ACHN (cell line): ENCODE results near the gene GAL3ST2.
"Not testable (repeated sequence)": the region's sequence is repeated elsewhere in the genome, so short reads cannot be mapped to it uniquely, and the experiment has no call there.

Source experiments
- DNase-seq: peaks from one replicate; pipeline ENCODE4 v3.0.0-alpha.2; 2015
- in situ Hi-C: cut with HindIII; loops from 2 replicates; pipeline ENCODE4 v1.10.0; 2017; ENCODE audit warnings: low sequenced_read_pairs, low pct_ligation_motif_present, low pct_unique_long_range_greater_than_20kb

The GAL3ST2 gene

GRCh38 chr2:241812730-241813643 is 36.4 kb downstream of the GAL3ST2 start:
- in situ Hi-C loops, result no loop called here
- no peak for DNase-seq

DNA sequence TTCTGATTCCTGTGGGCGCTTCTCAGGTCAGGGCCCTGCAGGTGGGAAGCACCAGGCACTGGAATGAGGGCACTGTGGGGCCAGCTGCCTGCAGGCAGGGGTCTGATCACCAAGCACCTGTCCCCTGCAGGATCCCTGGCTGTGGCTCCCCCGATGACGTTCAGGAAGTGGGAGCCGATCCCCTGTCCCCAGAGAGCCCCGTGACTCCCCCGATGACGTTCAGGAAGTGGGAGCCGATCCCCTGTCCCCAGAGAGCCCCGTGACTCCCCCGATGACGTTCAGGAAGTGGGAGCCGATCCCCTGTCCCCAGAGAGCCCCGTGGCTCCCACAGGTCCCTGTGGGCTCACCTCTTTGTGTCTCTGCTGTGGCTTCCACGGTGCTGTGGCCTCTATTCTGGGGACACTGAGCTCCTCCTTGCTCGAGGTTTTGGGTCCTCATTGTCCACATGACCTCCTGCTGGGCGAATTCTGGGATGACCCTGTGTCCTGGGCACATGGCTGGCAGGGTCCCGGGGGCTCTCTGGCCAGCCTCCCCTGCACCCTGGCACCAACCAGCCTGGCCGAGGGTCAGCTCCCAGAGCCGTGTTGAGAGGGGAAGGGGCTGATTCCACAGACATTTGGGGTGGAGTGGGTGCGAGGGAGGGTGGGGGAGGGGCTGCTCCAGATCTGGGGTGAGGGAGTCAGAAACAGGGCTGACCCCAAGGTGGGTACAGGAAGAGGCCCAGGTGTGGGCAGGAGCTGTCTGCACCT is 37.2 kb downstream of the GAL3ST2 start:
- DNase-seq, result no peak

DNA sequence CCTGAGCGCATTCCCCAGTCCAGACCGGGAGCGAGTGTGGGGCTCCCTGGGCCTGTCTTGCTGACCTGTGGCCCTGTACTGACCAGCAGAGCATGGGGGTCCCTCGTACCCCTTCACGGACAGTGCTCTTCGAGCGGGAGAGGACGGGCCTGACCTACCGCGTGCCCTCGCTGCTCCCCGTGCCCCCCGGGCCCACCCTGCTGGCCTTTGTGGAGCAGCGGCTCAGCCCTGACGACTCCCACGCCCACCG is 37.7 kb downstream of the GAL3ST2 start:
- no peak for DNase-seq
- in situ Hi-C loops, result no loop called here

More for the DNA sequence above, 37.2 kb downstream of the GAL3ST2 start:
- in situ Hi-C loops, result no loop called here

DNA sequence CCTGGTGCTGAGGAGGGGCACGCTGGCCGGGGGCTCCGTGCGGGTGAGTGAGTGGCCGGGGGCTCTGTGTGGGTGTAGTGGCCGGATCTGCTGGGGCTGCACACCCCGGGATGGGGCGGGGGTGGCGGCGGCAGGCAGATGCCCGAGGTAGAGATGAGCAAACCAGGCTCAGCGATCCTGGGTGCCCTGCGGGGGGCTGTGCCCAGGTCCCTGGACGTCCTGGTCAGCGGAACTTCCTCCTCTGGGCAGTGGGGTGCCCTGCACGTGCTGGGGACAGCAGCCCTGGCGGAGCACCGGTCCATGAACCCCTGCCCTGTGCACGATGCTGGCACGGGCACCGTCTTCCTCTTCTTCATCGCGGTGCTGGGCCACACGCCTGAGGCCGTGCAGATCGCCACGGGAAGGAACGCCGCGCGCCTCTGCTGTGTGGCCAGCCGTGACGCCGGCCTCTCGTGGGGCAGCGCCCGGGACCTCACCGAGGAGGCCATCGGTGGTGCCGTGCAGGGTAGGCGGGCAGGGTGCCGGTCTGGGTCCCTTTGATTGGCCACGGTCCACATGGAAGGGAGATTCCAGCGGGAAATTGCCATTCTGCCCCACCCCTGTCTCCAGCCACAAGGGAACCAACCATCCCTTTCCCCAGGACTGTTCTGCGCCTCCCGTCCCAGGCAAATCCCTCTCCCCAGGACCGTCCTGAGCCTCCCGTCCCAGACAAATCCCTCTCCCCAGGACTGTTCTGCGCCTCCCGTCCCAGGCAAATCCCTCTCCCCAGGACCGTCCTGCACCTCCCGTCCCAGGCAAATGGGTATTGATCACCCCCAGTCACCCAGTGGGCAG is 38.2 kb downstream of the GAL3ST2 start:
- in situ Hi-C loops, result no loop called here

DNA sequence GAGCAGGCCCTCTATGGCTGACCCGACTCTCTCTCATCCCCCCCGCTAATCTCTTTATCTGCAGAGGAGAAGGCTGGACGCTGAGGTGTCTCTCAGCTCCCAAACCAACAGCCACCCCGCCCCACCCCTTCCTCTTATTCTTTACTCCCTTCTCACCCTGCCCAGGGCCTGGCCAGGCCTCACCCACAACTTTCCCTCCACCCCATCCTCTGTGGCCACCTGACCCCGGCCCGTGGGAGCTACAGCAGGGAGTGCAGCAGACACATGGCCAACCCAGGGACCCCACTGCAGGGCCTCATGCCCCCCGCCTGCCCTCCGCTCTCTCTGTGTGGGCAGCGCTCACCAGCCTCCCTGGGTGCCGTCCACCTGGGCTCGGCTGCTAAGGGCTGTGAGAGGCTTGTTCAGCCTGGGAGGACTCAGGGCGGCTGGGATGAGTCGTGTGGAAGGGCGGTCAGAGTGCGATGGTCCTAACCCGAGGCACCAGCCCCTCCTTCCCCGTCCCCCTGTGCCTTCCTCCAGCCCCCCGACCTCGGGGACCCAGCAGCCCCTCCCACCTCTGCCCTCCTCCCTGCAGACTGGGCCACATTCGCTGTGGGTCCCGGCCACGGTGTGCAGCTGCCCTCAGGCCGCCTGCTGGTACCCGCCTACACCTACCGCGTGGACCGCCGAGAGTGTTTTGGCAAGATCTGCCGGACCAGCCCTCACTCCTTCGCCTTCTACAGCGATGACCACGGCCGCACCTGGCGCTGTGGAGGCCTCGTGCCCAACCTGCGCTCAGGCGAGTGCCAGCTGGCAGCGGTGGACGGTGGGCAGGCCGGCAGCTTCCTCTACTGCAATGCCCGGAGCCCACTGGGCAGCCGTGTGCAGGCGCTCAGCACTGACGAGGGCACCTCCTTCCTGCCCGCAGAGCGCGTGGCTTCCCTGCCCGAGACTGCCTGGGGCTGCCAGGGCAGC is 39.1 kb downstream of the GAL3ST2 start:
- in situ Hi-C loops, result no loop called here
- DNase-seq, result no peak

More for the DNA sequence above, 38.2 kb downstream of the GAL3ST2 start:
- DNase-seq, result no peak

GRCh38 chr2:241816431-241817121 is 40.0 kb downstream of the GAL3ST2 start:
- no peak for DNase-seq
- in situ Hi-C loops, result no loop called here

GRCh38 chr2:241817126-241817820 is 40.7 kb downstream of the GAL3ST2 start:
- no peak for DNase-seq
- in situ Hi-C loops, result no loop called here

DNA sequence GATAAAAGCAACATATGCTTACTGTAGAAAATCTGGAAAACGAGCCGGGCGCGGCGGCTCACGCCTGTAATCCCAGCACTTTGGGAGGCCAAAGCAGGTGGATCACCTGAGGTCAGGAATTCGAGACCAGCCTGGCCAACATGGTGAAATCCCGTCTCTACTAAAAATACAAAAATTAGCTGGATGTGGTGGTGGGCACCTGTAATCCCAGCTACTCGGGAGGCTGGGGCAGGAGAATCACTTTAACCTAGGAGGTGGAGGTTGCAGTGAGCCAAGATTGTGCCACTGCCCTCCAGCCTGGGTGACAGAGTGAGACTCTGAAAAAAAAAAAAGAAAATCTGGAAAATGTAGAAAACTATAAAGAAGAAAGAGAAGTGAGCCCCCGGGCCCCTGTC is 41.2 kb downstream of the GAL3ST2 start:
- in situ Hi-C loops, DNase-seq: not testable (repeated sequence)

DNA sequence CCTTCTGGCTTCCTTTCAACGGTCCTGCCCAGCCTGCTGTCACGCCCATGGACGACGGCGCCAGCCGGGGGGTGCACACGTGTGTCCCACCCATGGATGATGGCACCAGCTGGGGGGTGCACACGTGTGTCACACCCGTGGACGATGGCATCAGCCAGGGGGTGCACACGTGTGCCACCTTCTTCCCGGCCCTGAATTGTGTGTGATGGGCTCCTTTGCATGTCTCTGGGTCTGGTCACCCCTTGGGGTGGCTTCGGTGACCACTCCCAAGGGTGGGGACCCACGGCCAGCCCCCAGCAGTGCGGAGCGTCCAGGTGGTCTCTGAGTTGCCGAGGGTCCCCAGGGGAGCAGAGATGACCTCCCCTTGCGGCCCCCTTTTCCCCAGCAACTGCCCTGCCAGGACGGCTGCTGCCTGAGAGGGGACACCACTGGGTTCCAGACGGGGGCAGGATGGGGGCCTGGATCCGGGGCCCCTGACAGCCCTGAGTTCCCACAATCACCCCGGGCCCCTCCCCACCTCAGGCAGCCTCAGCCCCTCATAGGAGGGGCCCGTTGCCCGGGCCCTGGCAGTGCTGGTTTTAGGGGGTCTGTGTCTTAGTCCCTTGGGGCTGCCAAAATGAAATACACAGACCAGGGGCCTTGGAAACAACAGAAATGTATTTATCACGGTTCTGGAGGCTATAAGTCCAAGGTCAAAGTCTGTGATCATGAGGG is 41.8 kb downstream of the GAL3ST2 start:
- no peak for DNase-seq
- in situ Hi-C loops, result no loop called here

DNA sequence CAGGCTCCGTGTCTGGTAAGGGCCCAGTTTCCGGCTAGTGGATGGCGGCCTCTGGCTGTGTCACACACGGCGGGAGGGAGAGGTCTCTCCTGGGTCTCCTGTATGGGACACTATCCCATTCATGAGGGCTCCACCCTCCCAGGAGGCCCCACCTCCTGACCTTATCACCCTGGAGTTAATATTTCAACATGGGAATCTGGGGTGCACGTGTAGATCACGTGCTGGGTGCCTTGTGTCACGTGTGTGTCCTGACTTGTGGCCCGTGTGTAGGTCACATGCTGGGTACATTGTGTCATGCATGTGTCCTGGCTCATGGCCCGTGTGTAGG is 42.3 kb downstream of the GAL3ST2 start:
- in situ Hi-C loops, result no loop called here
- DNase-seq, result no peak

- DNase-seq, in situ Hi-C loops: not testable (repeated sequence)
These were observed 43.5 kb downstream of the GAL3ST2 start for GRCh38 chr2:241819947-241820624.

GRCh38 chr2:241820625-241821384 is 44.2 kb downstream of the GAL3ST2 start:
- in situ Hi-C loops, result no loop called here
- DNase-seq, result no peak

DNA sequence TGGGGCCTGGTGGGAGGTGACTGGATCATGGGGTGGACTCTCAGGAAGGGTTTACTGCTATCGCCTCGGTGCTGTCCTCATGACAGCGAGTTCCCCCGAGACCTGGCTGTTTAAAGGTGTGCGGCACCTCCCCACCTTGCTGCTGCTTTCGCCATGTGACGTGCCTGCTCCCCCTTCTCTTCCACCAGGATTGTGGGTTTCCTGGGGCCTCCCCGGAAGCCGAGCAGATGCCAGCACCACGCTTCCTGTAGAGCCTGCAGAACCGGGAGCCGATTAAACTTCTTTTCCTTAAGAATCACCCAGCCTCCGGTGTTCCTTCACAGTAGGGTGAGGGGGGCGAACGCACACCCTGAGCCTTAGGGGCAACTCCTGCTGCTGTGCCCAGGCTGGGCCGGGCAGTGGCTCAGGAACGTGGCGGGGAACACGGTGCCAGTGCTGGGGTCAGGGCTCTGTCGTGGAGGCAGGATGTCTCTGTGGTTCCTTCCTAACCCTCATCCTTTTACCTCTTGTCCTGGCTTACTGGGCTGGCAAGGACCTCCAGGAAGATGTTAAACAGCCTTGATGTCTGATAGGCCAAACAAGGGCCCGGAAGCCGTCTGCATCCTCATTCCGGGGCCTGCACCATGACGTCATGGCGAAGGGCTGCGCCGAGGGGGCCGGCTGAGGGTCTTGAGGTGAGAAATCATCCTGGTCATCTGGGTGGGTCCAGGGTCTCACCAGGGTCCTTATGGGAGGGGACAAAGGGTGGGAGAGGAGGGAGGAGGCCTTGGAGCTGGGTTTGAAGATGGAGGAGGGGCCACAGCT is 45.0 kb downstream of the GAL3ST2 start:
- in situ Hi-C loops, result no loop called here
- DNase-seq, result no peak

GRCh38 chr2:241822264-241822623 is 45.6 kb downstream of the GAL3ST2 start:
- in situ Hi-C loops, result no loop called here
- no peak for DNase-seq
